Pons (tissue), 1 donor: ENCODE results near the gene NUP98.

ENCODE experiments used
- DNase-seq: peaks from one replicate; pipeline ENCODE4 v3.0.0-alpha.2; 2016; ENCODE audit warnings: low spot score

Gene NUP98

GRCh38 chr11:3641191-3641590 is 156.2 kb downstream of the NUP98 start:
- no peak for DNase-seq

- DNase-seq, result no peak
Measured at GRCh38 chr11:3639841-3640240, 157.5 kb downstream of the NUP98 start.

- no peak for DNase-seq
Measured at GRCh38 chr11:3638513-3638912, 158.8 kb downstream of the NUP98 start.

- no peak for DNase-seq
Measured at GRCh38 chr11:3637201-3637600, 160.2 kb downstream of the NUP98 start.

GRCh38 chr11:3635641-3636375 is 161.5 kb downstream of the NUP98 start:
- no peak for DNase-seq

- no peak for DNase-seq
Measured at GRCh38 chr11:3632070-3632660, 165.2 kb downstream of the NUP98 start.

- DNase-seq, result no peak
Measured at GRCh38 chr11:3631331-3631730, 166.0 kb downstream of the NUP98 start.

GRCh38 chr11:3627291-3627690 is 170.1 kb downstream of the NUP98 start:
- DNase-seq, result no peak

GRCh38 chr11:3626250-3626960 is 170.9 kb downstream of the NUP98 start:
- peak; percentile 52 for DNase-seq
